Mesothelial cell of epicardium (in vitro differentiated cells): ENCODE data around the gene UPK3B. TPM values are rescaled to one million over a fixed set of nuclear protein-coding genes. Genes with fewer than 3 reads are reported as not detected.
"Not testable (repeated sequence)": the region's sequence is repeated elsewhere in the genome, so short reads cannot be mapped to it uniquely, and the experiment has no call there.

ENCODE experiments used
- DNase-seq, 2 experiments: peaks; one replicate each; pipeline ENCODE4 v3.0.0; 2021; ENCODE audit warnings: low spot score in 2 of 2; ENCODE audit not compliant: unreplicated experiment in 2 of 2
- H3K27ac Mint-ChIP-seq: 2 replicates; pipeline ENCODE4 v1.8.0; 2021; ENCODE audit warnings: mixed read lengths
- H3K27me3 Mint-ChIP-seq: 2 replicates; pipeline ENCODE4 v1.8.0; 2021; ENCODE audit warnings: low read depth, mixed read lengths
- H3K36me3 Mint-ChIP-seq: 2 replicates; pipeline ENCODE4 v1.8.0; 2021; ENCODE audit warnings: mixed read lengths
- H3K4me1 Mint-ChIP-seq: 2 replicates; pipeline ENCODE4 v1.8.0; 2021; ENCODE audit warnings: mixed read lengths
- H3K4me3 Mint-ChIP-seq: 2 replicates; pipeline ENCODE4 v1.8.0; 2021; ENCODE audit warnings: mild to moderate bottlenecking, moderate library complexity, mixed read lengths
- H3K9me3 Mint-ChIP-seq: 2 replicates; pipeline ENCODE4 v1.8.0; 2021; ENCODE audit warnings: mixed read lengths
- CTCF ChIP-seq: fragments of 200-600 bp; sonication (generic); IDR thresholded peaks from one replicate; pipeline ENCODE4 v1.5.0; 2021; ENCODE audit warnings: antibody characterized with exemption; ENCODE audit not compliant: unreplicated experiment
- total RNA-seq: library from RNA; stranded (reverse); gene quantifications from 3 replicates; pipeline ENCODE4 v1.2.1, GENCODE V29; 2021

Gene UPK3B
- 49.5 to 56.9 TPM (median 50.1 TPM) in 3 replicates for total RNA-seq

DNA sequence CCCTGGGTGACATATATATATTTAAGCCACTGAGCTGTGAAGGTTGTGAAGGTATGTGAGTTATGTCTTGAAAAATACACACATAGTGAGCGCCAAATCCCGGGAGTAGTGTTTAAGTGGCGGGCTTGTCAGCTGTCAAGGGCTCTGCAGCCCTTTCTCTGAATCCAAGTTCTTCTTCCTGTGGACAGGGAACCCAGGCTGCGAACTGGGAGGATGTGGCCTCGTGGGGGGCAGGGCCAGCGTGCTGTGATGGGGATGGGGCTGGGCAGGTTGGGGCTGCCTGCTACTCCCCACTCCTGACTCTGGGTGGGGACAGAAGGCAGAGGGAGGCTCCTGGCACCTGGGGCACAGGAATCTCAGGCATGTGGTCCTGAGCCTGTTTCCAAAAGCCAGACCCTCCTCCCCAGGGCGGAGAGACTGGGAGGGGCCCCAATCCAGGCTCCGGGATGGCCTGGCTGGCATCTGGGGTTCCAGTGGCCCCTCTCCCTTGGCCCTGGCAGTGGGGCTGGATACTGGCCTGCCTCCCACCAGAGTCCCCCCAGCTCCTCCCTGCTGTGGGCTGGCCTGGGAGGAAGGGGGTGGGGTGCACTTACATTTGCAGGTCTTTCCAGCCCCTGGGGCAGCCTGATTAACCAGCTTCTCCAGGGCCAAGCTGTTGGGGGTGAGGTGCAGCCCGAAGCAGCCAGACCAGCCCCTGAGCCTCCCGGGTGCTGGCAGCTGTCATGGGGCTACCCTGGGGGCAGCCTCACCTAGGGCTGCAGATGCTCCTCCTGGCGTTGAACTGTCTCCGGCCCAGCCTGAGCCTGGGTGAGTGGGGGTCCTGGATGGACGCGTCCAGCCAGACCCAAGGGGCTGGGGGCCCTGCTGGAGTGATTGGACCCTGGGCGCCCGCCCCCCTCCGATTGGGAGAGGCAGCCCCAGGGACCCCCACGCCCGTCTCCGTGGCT lies at the start of gene UPK3B:
UPK3B (plus strand) TSS at position 622 of the 947 bp plus-strand sequence; CDS start at position 723, 101 bp downstream.
- H3K27ac Mint-ChIP-seq: peak within 1 kb of the TSS; percentile 96
- DNase-seq: peak in 1 of 2 experiments; percentile 70
- H3K4me3 Mint-ChIP-seq: peak within 1 kb of the TSS; percentile 28

GRCh38 chr7:76460767-76461166 lies 49.6 kb upstream of the UPK3B start:
- H3K9me3 Mint-ChIP-seq, DNase-seq, H3K36me3 Mint-ChIP-seq, H3K27me3 Mint-ChIP-seq, H3K4me3 Mint-ChIP-seq, H3K4me1 Mint-ChIP-seq, H3K27ac Mint-ChIP-seq: not testable (repeated sequence)

More for the DNA sequence above, at the start of gene UPK3B:
- TF ChIP-seq CTCF: no peak
- Mint-ChIP-seq H3K9me3 (peaks cover 4% of the 10 kb centered on the region), H3K4me1 (peaks cover 6% of the 10 kb centered on the region), H3K36me3 (peaks cover 5% of the 10 kb centered on the region), H3K27me3 (no peaks in the 10 kb centered on the region)

- not testable (repeated sequence) for H3K4me1 Mint-ChIP-seq, H3K27ac Mint-ChIP-seq, H3K36me3 Mint-ChIP-seq, H3K27me3 Mint-ChIP-seq, H3K9me3 Mint-ChIP-seq
- peak within 1 kb of the TSS; percentile 48 for H3K4me3 Mint-ChIP-seq
- DNase-seq: peak in 1 of 2 experiments; percentile 55
Measured at GRCh38 chr7:76461464-76462101, 48.8 kb upstream of the UPK3B start, which contains the start of gene DTX2. Gene DTX2 (plus strand): TSS chr7:76461709. CDS start chr7:76480510, 18,801 bp downstream.

DNA sequence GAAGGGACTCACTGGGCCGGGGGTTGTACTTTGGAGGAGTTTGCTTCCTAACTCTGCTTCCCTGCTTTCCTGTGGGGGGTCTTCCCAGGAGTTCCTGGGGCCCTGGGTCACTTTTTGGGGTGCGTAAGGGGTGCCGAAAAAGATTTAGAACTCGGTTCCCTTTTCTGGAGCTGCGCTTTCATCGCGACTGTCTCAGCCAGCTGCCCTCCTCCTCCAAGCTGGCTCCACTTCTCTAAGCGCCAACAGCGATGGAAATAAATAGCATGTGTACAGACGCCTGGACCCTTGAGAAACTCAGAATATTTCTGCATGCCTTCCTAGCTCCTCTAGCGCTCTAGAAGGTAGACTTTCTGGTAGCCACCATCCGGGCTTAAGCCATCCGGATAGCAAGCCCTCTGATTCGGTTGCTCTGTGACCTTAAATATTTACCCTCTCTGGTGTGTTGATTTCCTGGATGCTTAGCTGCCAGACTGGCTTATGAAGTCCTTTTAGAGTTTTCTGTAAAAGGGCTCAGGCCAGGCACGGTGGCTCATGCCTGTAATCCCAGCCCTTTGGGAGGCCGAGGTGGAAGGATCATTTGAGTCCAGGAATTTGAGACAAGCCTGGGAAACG lies 48.0 kb upstream of the UPK3B start:
- H3K36me3 Mint-ChIP-seq, H3K4me1 Mint-ChIP-seq, H3K27me3 Mint-ChIP-seq, H3K4me3 Mint-ChIP-seq, DNase-seq, H3K27ac Mint-ChIP-seq, H3K9me3 Mint-ChIP-seq: not testable (repeated sequence)

DNA sequence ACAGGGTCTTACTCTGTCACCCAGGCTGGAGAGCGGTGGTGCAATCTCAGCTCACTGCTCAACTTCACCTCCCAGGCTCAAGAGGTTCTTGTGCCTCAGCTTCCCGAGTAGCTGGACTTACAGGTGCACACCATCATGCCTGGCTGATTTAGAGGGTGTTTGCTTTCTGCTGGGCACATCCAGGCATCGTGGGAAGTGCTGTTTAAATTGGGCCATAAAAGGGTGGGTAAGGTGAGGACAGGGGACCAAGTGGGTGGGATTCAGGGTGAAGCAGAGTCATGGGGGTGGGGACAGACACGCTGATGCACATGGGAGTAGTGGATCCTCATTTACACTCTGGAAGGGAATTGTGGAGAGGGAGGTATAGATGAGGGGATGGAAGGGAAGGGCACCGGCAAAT lies 45.4 kb upstream of the UPK3B start:
- H3K4me3 Mint-ChIP-seq, H3K36me3 Mint-ChIP-seq, DNase-seq, H3K9me3 Mint-ChIP-seq, H3K27ac Mint-ChIP-seq, H3K27me3 Mint-ChIP-seq, H3K4me1 Mint-ChIP-seq: not testable (repeated sequence)

DNA sequence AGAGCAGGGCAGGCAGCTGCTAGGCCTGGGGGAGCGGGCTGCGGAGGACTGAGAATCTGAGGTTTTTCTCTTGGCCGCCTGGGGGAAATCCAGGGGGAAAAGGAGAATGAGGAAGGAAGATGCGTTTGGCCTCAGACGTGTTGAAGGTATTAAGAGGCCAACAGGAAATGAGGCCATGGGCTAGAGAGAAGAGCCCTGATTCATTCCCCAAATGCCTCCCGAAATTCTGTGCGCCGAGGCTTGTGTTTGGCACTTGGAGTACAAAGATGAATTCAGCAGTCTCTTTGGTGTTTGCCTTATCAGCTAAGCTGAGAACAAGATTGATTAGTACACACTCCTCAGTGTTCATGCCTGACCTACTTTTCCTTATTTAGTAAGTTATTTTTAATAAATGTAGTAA lies 44.4 kb upstream of the UPK3B start:
- not testable (repeated sequence) for DNase-seq, H3K4me3 Mint-ChIP-seq, H3K27ac Mint-ChIP-seq, H3K27me3 Mint-ChIP-seq, H3K9me3 Mint-ChIP-seq, H3K36me3 Mint-ChIP-seq, H3K4me1 Mint-ChIP-seq

- H3K27ac Mint-ChIP-seq, H3K36me3 Mint-ChIP-seq, DNase-seq, H3K9me3 Mint-ChIP-seq, H3K4me3 Mint-ChIP-seq, H3K4me1 Mint-ChIP-seq, H3K27me3 Mint-ChIP-seq: not testable (repeated sequence)
Measured at GRCh38 chr7:76467743-76468404, 42.5 kb upstream of the UPK3B start.

GRCh38 chr7:76471556-76472221 lies 38.7 kb upstream of the UPK3B start:
- not testable (repeated sequence) for H3K4me1 Mint-ChIP-seq, H3K36me3 Mint-ChIP-seq, H3K9me3 Mint-ChIP-seq, H3K27me3 Mint-ChIP-seq, H3K27ac Mint-ChIP-seq, H3K4me3 Mint-ChIP-seq, DNase-seq

GRCh38 chr7:76473097-76473496 lies 37.3 kb upstream of the UPK3B start:
- not testable (repeated sequence) for H3K36me3 Mint-ChIP-seq, H3K9me3 Mint-ChIP-seq

DNA sequence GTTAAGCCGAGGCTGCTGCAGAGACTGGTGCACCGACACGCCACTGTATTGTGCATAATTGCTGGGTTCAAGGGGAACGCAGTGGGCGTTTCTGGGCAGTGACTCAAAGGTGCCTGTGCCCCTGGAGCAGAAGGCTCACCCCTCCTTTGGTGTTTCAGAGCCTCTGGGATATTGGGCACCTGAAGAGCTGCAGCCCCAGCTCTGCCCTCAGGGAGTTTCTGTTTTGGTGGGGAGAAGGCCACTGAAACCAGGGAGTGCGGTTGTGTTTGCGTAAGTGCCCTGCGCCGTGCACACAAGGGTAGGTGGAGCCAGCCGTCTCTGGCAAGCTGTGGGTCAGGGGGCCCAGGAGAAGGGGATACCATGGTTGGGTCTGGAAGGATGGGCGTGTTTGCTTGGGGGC lies 34.1 kb upstream of the UPK3B start:
- H3K36me3 Mint-ChIP-seq, DNase-seq, H3K9me3 Mint-ChIP-seq, H3K27ac Mint-ChIP-seq, H3K4me3 Mint-ChIP-seq, H3K27me3 Mint-ChIP-seq, H3K4me1 Mint-ChIP-seq: not testable (repeated sequence)

More at GRCh38 chr7:76473097-76473496, 37.3 kb upstream of the UPK3B start:
- DNase-seq, H3K4me1 Mint-ChIP-seq, H3K4me3 Mint-ChIP-seq, H3K27ac Mint-ChIP-seq, H3K27me3 Mint-ChIP-seq: not testable (repeated sequence)

GRCh38 chr7:76476742-76477474 lies 33.4 kb upstream of the UPK3B start:
- DNase-seq, H3K36me3 Mint-ChIP-seq, H3K27ac Mint-ChIP-seq, H3K4me1 Mint-ChIP-seq, H3K4me3 Mint-ChIP-seq, H3K27me3 Mint-ChIP-seq, H3K9me3 Mint-ChIP-seq: not testable (repeated sequence)
